Measurements from ENCODE around the gene NOTO. TPM values are rescaled to one million over a fixed set of nuclear protein-coding genes. Genes with fewer than 3 reads are reported as not detected.

The NOTO gene
- total and polyA plus RNA-seq, 2 of the 8 experiments (the other 6 are each of a cell fraction or from before 2014, with no cell fraction given): 0.33 to 0.54 TPM

- TF ChIP-seq CTCF (IDR thresholded peaks at IDR 0.05; ENCODE audit: control extremely low read depth in 1 of 3, insufficient read depth in 1 of 3, low read depth in 1 of 3, low read length in 3 of 3): no peak
- TF ChIP-seq RXRA (IDR thresholded peaks at IDR 0.05; ENCODE audit: insufficient read depth, low read depth, low read length): no peak
- TF ChIP-seq KDM5A (IDR thresholded peaks at IDR 0.05; ENCODE audit: low read length): no peak
- TF ChIP-seq NANOG (IDR thresholded peaks at IDR 0.05; ENCODE audit: insufficient read depth, low read depth, low read length, poor library complexity, severe bottlenecking): no peak
These were observed 12.9 kb downstream of the NOTO start (continued) for GRCh38 chr2:73215254-73215653.

Measured in H1 (cell line).